Hepatocyte (in vitro differentiated cells): Measurements from ENCODE around the gene CDC123.

Experiments
- EZH2 ChIP-seq: fragments of 200-600 bp; sonication (generic); IDR thresholded peaks from 2 replicates; pipeline ENCODE4 v1.6.1; 2016; ENCODE audit warnings: antibody characterized with exemption, mild to moderate bottlenecking, borderline replicate concordance
- TF ChIP-seq, protein P1 (sequence below): fragments of 200-600 bp; sonication (generic); IDR thresholded peaks from 2 replicates; pipeline ENCODE4 v1.5.1; 2016; ENCODE audit warnings: antibody characterized with exemption, mild to moderate bottlenecking; ENCODE audit not compliant: poor library complexity

DNA sequence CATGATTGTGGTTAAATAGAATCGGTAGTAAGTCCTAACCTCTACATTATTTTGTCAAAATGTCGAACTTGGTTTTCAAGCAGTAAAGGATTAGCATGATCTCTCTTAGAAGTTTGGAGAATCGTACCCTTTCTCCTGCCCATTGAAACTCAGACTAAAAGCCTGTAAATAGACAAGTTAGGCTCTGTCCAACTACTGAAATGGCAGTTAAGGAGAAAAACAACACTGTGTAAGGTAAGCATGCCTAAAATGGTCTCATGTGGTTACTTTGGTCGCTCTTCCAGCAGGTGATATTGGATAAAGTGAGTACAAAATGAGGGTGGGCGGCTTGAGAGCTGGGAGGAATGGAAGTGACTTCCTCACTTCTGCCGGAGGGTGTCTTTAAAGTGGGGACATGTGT is 41.5 kb upstream of the CDC123 start:
- no peak for TF ChIP-seq EZH2
- TF ChIP-seq, protein P1, sequence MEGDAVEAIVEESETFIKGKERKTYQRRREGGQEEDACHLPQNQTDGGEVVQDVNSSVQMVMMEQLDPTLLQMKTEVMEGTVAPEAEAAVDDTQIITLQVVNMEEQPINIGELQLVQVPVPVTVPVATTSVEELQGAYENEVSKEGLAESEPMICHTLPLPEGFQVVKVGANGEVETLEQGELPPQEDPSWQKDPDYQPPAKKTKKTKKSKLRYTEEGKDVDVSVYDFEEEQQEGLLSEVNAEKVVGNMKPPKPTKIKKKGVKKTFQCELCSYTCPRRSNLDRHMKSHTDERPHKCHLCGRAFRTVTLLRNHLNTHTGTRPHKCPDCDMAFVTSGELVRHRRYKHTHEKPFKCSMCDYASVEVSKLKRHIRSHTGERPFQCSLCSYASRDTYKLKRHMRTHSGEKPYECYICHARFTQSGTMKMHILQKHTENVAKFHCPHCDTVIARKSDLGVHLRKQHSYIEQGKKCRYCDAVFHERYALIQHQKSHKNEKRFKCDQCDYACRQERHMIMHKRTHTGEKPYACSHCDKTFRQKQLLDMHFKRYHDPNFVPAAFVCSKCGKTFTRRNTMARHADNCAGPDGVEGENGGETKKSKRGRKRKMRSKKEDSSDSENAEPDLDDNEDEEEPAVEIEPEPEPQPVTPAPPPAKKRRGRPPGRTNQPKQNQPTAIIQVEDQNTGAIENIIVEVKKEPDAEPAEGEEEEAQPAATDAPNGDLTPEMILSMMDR, result no peak
